Epithelial cell of proximal tubule (primary cell): ENCODE measurements around the gene DNM2. TPM values are rescaled to one million over a fixed set of nuclear protein-coding genes. Genes with fewer than 3 reads are reported as not detected.

Source experiments
- DNase-seq: peaks from one replicate; pipeline ENCODE4 v3.0.0-alpha.2; 2011; ENCODE audit warnings: low read depth
- H3K4me3 ChIP-seq: 2 replicates; pipeline ENCODE4 v1.5.1; 2011; ENCODE audit warnings: low read depth, mild to moderate bottlenecking, low read length
- total RNA-seq: library from RNA; depleted of rRNA; stranded (reverse); fragments of >200 nt; gene quantifications from 2 replicates; pipeline ENCODE4 v1.2.3, GENCODE V29; 2015
- TF ChIP-seq, protein P1 (sequence below): conservative IDR thresholded peaks from 2 replicates; pipeline ENCODE4 v1.5.1; 2012; ENCODE audit warnings: low read depth, mild to moderate bottlenecking, low read length

DNM2 gene
- total RNA-seq, 1 donor from 2014 or later = 94.5 TPM

GRCh38 chr19:10808937-10809649 lies 91.2 kb downstream of the DNM2 start:
- TF ChIP-seq, protein P1, sequence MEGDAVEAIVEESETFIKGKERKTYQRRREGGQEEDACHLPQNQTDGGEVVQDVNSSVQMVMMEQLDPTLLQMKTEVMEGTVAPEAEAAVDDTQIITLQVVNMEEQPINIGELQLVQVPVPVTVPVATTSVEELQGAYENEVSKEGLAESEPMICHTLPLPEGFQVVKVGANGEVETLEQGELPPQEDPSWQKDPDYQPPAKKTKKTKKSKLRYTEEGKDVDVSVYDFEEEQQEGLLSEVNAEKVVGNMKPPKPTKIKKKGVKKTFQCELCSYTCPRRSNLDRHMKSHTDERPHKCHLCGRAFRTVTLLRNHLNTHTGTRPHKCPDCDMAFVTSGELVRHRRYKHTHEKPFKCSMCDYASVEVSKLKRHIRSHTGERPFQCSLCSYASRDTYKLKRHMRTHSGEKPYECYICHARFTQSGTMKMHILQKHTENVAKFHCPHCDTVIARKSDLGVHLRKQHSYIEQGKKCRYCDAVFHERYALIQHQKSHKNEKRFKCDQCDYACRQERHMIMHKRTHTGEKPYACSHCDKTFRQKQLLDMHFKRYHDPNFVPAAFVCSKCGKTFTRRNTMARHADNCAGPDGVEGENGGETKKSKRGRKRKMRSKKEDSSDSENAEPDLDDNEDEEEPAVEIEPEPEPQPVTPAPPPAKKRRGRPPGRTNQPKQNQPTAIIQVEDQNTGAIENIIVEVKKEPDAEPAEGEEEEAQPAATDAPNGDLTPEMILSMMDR = no peak
- no peak for DNase-seq
- no peak overlapping the region for H3K4me3 ChIP-seq

DNA sequence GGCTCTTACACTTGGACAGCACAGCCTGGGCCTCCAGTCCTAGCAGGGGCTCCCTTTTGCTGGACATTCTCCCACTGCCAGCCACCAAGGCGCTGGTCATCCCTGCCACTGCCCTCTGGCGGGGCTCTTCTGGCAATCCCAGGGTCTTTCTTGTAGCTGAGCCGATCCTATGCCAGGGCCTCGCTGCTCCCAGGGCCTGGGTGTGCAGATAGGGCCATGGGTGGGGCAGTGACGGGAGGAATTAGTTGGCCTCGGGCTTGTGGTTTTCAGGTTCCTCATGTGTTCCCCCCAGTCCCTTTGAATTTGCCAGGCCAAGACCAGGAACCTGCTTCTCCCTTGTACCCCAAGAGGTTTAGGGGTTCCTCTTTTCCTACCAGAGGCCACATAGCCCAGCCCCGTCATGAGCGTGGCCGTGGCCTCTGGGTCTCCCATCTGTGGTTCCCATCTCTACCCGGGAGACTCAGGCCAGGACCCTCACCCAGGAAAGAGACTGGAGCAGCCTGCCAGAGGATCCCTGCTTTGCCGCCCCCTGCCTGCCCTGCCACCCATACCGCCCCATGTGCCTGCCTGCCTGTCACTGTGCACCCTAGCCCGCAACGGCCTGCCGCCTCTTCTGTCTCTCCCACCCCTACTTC lies 91.9 kb downstream of the DNM2 start:
- TF ChIP-seq, protein P1 = no peak
- no peak overlapping the region for H3K4me3 ChIP-seq
- DNase-seq = no peak

GRCh38 chr19:10811391-10812111 lies 93.7 kb downstream of the DNM2 start:
- TF ChIP-seq, protein P1 = no peak
- H3K4me3 ChIP-seq = no peak overlapping the region
- DNase-seq = no peak

DNA sequence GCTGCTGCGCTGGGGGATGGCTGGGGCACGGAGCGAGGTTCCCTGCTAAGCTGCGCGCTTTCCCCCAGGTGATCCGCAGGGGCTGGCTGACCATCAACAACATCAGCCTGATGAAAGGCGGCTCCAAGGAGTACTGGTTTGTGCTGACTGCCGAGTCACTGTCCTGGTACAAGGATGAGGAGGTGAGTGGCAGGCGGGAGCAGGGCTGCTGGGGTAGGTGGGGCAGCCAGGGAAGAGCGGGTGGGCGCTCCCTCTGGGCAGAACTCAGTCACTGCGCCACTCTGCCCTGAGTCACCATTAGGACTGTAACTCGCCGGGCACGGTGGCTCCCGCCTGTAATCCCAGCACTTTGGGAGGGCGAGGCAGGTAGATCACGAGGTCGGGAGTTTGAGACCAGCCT lies 94.3 kb downstream of the DNM2 start:
- no peak overlapping the region for H3K4me3 ChIP-seq
- TF ChIP-seq, protein P1 = no peak
- DNase-seq = no peak

DNA sequence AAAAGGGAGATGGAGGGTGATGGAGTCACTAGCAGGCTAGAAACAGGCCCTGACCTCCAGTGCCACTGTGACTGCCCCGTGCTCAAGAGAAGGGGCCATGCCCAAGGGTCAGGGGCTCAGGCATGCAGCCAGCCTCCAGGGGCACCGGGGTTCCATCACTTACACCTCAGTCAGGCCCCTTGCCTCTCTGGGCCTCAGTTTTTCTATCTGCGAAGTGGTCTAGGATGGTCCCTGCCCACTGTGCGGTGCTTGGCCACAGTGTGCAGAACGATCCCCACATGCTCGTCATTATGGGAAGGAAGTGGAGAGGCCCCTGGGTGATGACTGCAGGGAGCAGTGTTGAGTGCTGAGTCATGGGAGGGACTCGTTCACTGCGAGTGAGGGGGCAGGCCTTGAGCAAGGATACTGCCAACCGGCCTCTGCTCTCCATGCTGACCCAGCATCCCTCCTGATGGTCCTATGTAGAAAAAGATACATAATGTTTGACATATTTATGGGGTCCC lies 95.1 kb downstream of the DNM2 start:
- DNase-seq = no peak
- no peak overlapping the region for H3K4me3 ChIP-seq
- TF ChIP-seq, protein P1 = no peak

DNA sequence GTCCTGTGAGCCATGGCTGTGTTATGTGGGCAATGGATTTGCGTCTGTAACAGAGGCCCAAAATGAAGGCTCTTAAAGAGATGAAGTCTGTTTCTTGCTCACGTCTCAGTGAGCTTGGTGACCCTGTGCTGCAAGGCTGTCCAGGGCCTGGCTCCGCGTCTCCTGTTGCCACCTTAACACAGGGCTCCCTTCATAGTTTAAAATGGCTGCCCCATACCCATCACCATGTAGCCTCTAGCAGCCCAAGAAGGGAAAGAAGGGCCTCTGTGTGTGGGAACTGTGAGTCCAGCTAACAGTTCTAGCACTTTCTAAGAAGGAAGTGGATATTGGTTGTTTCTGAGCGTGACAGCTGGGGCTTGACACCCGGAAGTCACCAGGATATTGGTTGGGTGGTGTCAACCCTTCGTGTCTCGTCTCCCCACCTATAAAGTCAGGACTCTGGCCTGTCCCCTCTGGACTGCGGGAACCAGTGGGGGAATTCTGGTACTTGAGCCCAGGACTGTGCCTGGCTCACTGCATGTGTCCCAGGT lies 97.2 kb downstream of the DNM2 start:
- DNase-seq = no peak
- TF ChIP-seq, protein P1 = no peak
- H3K4me3 ChIP-seq = no peak overlapping the region
